Natural killer cell treated with Interleukin-12 subunit alpha and Interleukin-12 subunit beta and Interleukin-15 and Interleukin-18, amount 100 ng/mL, for 72 hours (primary cell): ENCODE results near the gene IWS1. TPM values are rescaled to one million over a fixed set of nuclear protein-coding genes. Genes with fewer than 3 reads are reported as not detected.
"Not testable (repeated sequence)": the region's sequence is repeated elsewhere in the genome, so short reads cannot be mapped to it uniquely, and the experiment has no call there.

ENCODE experiments used
- ATAC-seq, 2 donors: fragments of 150-1000 bp; cut with Tn5 transposase in 1 of 2; sonication (Bioruptor Pico), chemical (Tn5 transposase) in 1 of 2; 2 replicates each; pipeline ENCODE4 v1.10.0; 2021
- DNase-seq: peaks from one replicate; pipeline ENCODE4 v3.0.0; 2022; ENCODE audit warnings: low spot score
- H3K27ac Mint-ChIP-seq, 2 donors: 1 replicate in 1 of 2; 2 replicates in 1 of 2; pipeline ENCODE4 v1.8.0; 2022; ENCODE audit warnings: mixed read lengths in 2 of 2, mild to moderate bottlenecking in 1 of 2, moderate library complexity in 1 of 2
- H3K27me3 Mint-ChIP-seq, 2 donors: 1 replicate in 1 of 2; 2 replicates in 1 of 2; pipeline ENCODE4 v1.8.0; 2022; ENCODE audit warnings: mixed read lengths in 2 of 2
- H3K36me3 Mint-ChIP-seq: one replicate; pipeline ENCODE4 v1.8.0; 2022; ENCODE audit warnings: mixed read lengths
- H3K4me1 Mint-ChIP-seq, 2 donors: 1 replicate in 1 of 2; 2 replicates in 1 of 2; pipeline ENCODE4 v1.8.0; 2022; ENCODE audit warnings: low read depth in 2 of 2, mixed read lengths in 2 of 2, mild to moderate bottlenecking in 1 of 2
- H3K4me3 Mint-ChIP-seq: one replicate; pipeline ENCODE4 v1.8.0; 2022; ENCODE audit warnings: mixed read lengths
- H3K9me3 Mint-ChIP-seq: 2 replicates; pipeline ENCODE4 v1.8.0; 2022; ENCODE audit warnings: mixed read lengths
- total RNA-seq, 2 donors: library from RNA; stranded (reverse); gene quantifications; one replicate each; pipeline ENCODE4 v1.2.3, GENCODE V29; 2022

Gene IWS1
- total RNA-seq, 2 donors from 2014 or later = 45.3 to 49.5 TPM

DNA sequence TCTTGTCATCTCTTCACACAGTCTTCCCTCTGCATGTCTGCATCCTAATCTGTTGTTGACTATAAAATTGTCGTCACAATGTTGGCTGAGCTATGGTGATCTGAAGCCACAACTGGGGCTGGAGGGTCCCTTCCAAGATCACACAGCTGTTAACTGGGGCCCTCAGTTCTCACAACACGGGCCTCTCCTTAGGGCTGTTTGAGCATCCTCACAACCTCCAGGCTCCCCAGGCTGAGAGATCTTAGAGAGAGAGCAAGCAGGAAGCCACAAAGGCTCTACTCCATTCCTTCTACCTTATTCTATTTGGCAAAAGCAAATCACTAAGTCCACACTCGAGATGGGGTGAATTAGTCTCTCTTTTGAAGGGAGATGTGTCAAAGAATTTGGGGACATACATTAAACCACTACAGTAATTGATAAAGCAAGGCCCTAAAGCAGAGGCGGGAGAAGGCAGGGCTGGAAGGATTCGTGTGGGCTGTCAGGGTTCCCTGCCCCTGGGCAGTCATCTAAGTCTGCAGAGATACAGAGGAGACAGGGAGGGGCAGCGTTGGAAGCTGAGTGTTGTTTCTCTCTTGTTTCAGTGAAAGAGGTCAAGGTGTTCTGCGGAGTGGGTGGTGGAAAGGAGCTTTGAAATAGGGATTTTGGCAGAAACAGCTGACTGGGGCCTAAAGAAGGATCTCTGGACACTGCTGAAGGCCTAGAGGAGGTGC, 25.1 kb upstream of the IWS1 start:
- Mint-ChIP-seq H3K27ac (no peak overlapping the region), H3K36me3 (peaks cover 4% of the 10 kb centered on the region), H3K4me3 (no peak overlapping the region), H3K27me3 (peaks cover 41 to 84% of the 10 kb centered on the region in 2 donors), H3K9me3 (no peaks in the 10 kb centered on the region), H3K4me1 (no peaks in the 10 kb centered on the region)
- no peak for ATAC-seq
- no peak for DNase-seq

DNA sequence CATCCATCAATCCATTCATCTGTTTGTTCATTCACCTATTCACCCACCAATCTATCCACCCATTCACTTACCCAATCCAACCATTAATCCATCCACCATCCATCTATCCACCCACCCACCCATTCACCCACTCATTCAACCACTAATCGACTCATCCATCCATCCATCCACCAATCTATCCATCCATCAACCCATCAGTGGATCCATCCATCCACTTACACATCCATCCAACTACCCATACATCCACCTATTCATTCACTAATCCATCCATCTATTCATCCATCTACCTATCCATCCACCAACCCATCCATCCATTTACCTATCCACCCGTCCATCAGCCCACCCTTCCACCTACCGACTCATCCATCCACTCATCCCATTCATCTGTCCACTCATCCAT, 20.5 kb upstream of the IWS1 start:
- Mint-ChIP-seq H3K36me3 (no peaks in the 10 kb centered on the region), H3K27ac (no peak overlapping the region), H3K27me3 (peaks cover 22 to 48% of the 10 kb centered on the region in 2 donors), H3K4me3 (no peak overlapping the region), H3K9me3 (no peaks in the 10 kb centered on the region), H3K4me1 (no peaks in the 10 kb centered on the region)
- no peak for ATAC-seq
- no peak for DNase-seq

DNA sequence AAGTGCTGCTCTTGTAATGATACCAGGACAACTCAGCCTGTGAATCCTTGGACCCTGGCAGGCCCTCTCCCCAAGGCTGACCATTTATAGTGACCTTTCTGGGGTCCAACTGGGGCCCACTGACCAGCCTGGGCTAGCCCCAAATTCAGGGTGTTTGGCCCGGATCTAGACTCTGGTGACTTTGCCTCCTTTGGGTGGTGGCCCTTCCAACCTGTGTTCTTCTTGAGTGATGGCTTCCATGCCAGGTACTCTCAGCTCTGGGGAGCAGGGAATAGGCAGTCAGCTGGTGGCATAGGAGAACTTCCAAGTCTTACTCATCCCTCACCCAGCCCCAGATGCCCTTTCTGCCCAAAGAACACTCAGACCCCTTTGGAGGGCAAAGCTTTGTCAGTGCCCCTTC, 19.5 kb upstream of the IWS1 start:
- H3K27me3 Mint-ChIP-seq = peaks cover 22 to 40% of the 10 kb centered on the region in 2 donors

DNA sequence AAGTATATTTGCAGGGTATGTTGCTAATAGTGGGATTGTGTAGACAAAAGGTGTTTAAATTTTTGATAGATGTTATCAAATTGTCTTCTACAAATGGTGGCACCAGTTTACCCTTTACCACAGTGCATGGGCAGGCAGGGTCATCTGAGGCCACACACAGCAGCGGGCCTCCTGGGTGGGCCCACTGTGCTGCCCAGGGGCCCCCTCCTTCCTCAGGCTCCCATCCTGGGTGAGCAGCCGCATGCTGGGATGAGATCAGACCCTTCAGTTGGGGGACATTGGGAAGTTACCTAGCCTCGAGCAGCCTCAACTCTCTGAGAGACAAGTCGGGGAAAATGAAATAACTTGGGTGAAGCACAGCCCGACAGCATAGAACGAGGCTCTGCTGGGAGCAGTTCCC, 18.9 kb upstream of the IWS1 start:
- Mint-ChIP-seq H3K4me3 (no peak overlapping the region), H3K27me3 (peaks cover 18 to 35% of the 10 kb centered on the region in 2 donors), H3K4me1 (no peaks in the 10 kb centered on the region), H3K27ac (no peak overlapping the region), H3K9me3 (no peaks in the 10 kb centered on the region), H3K36me3 (no peaks in the 10 kb centered on the region)
- no peak for DNase-seq
- ATAC-seq = no peak

More for the DNA sequence above, 19.5 kb upstream of the IWS1 start:
- no peak for DNase-seq
- Mint-ChIP-seq H3K36me3 (no peaks in the 10 kb centered on the region), H3K4me1 (no peaks in the 10 kb centered on the region), H3K9me3 (no peaks in the 10 kb centered on the region), H3K4me3 (no peak overlapping the region), H3K27ac (no peak overlapping the region)
- ATAC-seq = peak; percentile 25 to 38

DNA sequence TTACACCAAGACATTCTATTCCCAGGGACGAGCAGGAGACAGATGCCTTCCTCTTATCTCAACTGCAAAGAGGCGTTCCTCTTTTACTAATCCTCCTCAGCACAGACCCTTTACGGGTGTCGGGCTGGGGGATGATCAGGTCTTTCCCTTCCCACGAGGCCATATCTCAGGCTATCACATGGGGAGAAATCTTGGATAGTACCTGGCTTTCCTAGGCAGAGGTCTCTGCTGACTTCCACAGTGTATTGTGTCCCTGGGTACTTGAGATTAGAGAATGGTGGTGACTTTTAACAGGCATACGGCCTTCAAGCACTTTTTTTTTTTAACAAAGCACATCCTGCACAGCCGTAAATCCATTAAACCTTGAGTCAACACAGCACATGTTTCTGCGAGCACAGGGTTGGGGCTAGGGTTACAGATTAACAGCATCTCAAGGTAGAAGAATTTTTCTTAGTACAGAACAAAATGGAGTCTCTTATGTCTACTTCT, 16.8 kb upstream of the IWS1 start:
- ATAC-seq, H3K4me1 Mint-ChIP-seq, DNase-seq, H3K27ac Mint-ChIP-seq, H3K4me3 Mint-ChIP-seq, H3K9me3 Mint-ChIP-seq, H3K36me3 Mint-ChIP-seq: not testable (repeated sequence)
- H3K27me3 Mint-ChIP-seq = peaks cover 14 to 24% of the 10 kb centered on the region in 2 donors

DNA sequence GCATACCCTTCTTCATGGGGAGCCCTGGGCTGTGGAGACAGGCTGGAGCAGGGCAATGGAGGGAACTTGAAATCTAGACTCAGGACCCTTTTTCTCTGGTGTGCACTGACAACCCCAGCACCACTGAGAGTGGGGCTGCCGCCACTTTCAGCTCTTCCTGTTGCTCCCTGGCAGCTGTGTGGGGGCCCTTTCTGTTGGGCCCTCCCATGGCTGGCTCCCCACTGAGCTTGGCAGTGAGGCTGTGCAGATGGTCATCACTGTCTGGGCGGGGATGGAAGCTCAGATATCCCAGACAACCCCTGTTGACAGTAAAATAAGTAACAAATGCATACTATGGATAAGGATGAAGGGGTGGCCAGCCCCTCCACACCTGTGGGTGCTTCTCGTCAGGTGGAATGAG, 15.9 kb upstream of the IWS1 start:
- peaks cover 18 to 24% of the 10 kb centered on the region in 2 donors for H3K27me3 Mint-ChIP-seq
- H3K4me3 Mint-ChIP-seq = no peak overlapping the region
- no peaks in the 10 kb centered on the region for H3K36me3 Mint-ChIP-seq
- no peaks in the 10 kb centered on the region for H3K4me1 Mint-ChIP-seq
- no peak overlapping the region for H3K27ac Mint-ChIP-seq
- ATAC-seq (peak in 1 of 2 donors; percentile 20), DNase-seq (no peak)
- H3K9me3 Mint-ChIP-seq = no peaks in the 10 kb centered on the region

DNA sequence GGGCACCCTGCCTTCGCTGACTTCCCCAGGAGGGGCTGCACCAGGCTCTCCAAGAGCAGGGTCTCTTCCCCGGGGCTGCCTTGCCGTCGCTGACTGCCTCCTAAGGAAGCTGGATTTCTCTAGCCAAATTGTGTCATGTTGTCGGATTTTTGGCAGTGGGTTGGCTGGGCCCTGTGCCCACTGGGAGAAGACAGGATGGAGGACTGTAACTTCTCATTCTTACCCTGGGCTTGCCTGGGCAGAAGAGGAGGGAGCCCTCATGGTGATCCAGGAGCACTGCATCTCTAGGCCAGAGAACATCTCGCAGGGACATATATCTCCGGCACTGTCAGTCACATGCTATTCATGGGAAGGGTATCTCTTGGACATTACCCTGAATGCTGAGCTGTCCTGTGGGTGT, 15.5 kb upstream of the IWS1 start:
- Mint-ChIP-seq H3K4me1 (no peaks in the 10 kb centered on the region), H3K9me3 (no peaks in the 10 kb centered on the region), H3K27me3 (peaks cover 15 to 23% of the 10 kb centered on the region in 2 donors), H3K4me3 (no peak overlapping the region), H3K27ac (no peak overlapping the region), H3K36me3 (no peaks in the 10 kb centered on the region)
- DNase-seq (no peak), ATAC-seq (no peak)

DNA sequence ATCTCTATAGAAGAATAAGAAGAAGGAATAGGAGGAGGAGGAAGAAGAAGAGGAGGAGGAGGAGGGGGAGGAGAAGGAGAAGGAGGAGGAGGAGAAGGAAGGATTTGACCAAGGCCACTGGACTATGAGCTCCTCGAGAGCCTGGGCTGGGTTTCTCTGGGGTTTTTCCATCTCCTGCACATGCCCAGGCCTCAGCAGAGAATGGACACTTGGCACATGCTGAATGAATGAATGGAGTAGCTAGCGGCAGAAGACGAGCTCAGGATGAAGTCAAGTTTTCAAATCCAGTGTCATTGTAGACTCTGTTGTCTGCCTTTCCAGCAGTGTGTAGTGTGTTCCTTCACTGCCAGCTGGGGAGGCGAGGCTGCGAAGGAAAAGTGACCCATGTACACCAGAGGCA, 11.4 kb upstream of the IWS1 start:
- Mint-ChIP-seq H3K9me3 (no peaks in the 10 kb centered on the region), H3K4me3 (no peak overlapping the region), H3K27me3 (peaks cover 19 to 35% of the 10 kb centered on the region in 2 donors), H3K36me3 (no peaks in the 10 kb centered on the region), H3K27ac (no peak overlapping the region), H3K4me1 (no peaks in the 10 kb centered on the region)
- no peak for ATAC-seq
- no peak for DNase-seq

DNA sequence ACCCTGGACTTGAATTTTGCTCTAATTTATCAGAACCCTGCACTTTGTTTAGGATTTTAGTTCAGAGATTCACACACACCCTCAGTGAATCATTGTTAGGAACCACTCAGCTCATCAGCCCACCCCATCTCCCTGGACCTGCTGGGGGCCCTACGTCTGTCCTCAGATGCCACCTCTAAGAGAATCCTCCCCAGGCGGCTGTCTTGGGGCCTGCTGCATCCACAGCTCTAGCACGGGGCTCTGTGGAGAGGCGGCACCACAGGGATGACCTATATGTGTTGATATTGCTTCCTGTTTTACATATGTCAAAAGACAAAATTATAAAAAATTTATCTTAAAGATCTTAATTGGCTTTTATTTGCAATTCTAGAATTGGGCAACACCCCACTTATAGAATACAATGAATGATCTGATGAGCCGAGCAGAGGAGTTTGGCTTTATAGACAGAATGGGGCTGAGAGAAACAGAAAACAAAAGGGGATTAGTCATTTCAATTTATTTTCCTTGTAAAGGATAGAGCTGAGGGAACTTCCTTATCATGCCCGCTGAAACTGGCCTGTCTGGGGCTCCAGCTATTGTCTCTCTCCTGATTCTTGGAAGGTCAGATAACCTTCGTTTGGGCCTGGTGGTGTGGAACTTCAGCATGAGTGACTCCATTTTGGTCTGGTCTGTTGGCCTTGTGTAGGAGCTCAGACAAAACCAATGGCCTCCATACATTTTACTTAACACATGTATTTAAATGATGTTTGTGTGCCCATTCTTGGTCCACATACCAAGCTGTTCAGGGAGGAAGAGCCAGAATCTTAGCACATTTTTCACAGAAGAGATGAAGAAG, 10.6 kb upstream of the IWS1 start:
- ATAC-seq (no peak), DNase-seq (no peak)
- Mint-ChIP-seq H3K27me3 (peaks cover 19 to 36% of the 10 kb centered on the region in 2 donors), H3K4me3 (no peak overlapping the region), H3K27ac (no peak overlapping the region), H3K36me3 (no peaks in the 10 kb centered on the region), H3K4me1 (no peaks in the 10 kb centered on the region), H3K9me3 (no peaks in the 10 kb centered on the region)

DNA sequence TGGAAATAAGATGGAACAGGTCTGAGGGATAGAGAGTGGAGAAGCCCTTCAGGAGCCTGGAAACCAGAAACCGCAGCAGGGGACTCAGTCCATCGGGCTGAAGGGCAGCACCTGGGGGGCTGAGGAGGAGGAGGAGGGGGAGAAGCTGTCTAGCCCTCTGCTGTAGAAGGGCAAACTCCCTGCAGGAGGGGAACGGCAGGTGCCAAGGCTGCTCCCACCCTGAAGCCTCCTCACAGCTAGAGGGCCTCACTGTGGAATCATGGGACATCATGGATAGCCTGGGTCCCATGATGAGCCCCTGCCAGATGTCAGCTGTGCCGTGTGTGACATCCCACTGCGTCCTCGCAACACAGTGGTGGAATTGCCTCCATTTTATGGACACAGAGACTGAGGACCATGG, 9.6 kb upstream of the IWS1 start:
- DNase-seq (no peak), ATAC-seq (no peak)
- no peaks in the 10 kb centered on the region for H3K4me1 Mint-ChIP-seq
- no peak overlapping the region for H3K4me3 Mint-ChIP-seq
- peaks cover 21 to 36% of the 10 kb centered on the region in 2 donors for H3K27me3 Mint-ChIP-seq
- H3K36me3 Mint-ChIP-seq = no peaks in the 10 kb centered on the region
- H3K9me3 Mint-ChIP-seq = no peaks in the 10 kb centered on the region
- H3K27ac Mint-ChIP-seq = no peak overlapping the region

DNA sequence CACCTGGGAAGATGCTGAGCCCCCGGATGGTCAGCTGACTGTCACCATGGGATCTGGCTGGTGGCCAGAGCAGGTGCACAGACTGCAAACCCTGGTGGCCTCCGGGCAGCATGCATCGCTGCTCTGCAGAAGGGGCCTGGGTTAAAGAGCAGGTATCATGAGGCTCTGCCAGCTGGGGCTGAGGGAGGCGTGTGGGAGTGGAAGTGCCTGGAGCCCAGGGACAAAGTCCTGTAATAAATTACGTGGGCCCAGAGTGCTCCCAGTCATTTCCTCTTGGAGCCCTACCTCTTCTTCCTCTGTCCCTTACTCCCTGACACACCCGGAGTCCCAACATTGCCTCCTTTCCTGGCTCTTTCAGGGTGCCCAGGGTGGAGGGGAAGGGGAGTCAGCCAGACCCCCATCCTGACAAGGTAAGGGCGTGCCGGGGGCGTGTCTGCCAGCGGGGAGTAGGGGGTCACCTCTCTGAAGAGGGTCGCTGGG, 9.2 kb upstream of the IWS1 start, which contains the start of gene MYO7B:
Gene MYO7B (plus strand): TSS at position 262 of the 480 bp plus-strand sequence. CDS start 24,040 bp downstream, outside the sequence.
- Mint-ChIP-seq H3K4me3 (no peak within 1 kb of the TSS), H3K36me3 (no peaks in the 10 kb centered on the region), H3K4me1 (no peaks in the 10 kb centered on the region), H3K9me3 (no peaks in the 10 kb centered on the region), H3K27ac (no peak within 1 kb of the TSS), H3K27me3 (peaks cover 21 to 36% of the 10 kb centered on the region in 2 donors)
- no peak for DNase-seq
- peak in 1 of 2 donors; percentile 17 for ATAC-seq

DNA sequence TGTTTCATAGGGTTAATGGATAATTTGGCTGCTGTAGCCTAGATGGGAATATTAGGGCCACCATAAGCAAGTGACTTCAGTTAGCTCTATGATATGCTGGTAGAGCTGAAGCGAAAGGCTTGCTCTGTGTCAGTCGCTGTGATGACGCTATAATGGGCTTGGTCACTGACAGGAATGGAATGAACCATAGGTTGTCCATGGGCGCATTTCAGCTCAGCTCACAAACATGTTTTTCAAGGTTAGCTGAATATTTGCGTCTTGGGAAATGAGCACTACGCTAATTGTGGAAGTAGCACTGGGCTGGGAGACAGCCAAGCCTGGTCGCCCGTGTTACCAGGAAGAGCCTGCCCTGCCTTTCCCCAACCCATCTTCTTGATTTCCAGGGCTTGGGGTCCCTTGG, 6.0 kb upstream of the IWS1 start:
- Mint-ChIP-seq H3K27me3 (peaks cover 13 to 24% of the 10 kb centered on the region in 2 donors), H3K9me3 (no peaks in the 10 kb centered on the region), H3K4me3 (no peak overlapping the region), H3K4me1 (peaks cover 2 to 3% of the 10 kb centered on the region in 2 donors), H3K36me3 (no peaks in the 10 kb centered on the region), H3K27ac (no peak overlapping the region)
- DNase-seq (no peak), ATAC-seq (no peak)

DNA sequence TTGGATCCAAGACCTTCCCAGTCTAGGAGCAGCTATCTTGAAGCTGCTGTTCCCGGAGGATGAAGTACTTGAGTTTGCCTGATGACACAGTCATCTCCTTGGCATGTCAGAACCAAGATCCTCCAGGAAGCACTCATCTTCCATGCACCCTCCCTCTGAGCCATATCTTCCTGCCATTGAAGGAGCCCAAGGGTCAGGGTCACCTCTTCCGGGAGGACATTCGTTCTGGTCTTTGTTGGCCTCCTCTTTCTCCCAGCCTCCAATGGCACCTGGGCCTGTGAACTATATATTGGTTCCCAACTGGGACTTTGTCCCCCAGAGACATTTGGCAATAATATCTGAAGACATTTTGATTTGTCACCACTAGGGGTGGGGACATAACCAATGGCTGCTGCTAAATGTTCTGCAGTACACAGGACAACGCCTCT, 4.9 kb upstream of the IWS1 start:
- Mint-ChIP-seq H3K27ac (no peak overlapping the region), H3K27me3 (peaks cover 12 to 19% of the 10 kb centered on the region in 2 donors), H3K36me3 (no peaks in the 10 kb centered on the region)

More for the DNA sequence above, 4.9 kb upstream of the IWS1 start:
- ATAC-seq (no peak), DNase-seq (no peak)
- Mint-ChIP-seq H3K4me3 (no peak overlapping the region), H3K9me3 (no peaks in the 10 kb centered on the region), H3K4me1 (peaks cover 11 to 13% of the 10 kb centered on the region in 2 donors)
